ENCODE results near the gene SEPTIN12. TPM values are rescaled to one million over a fixed set of nuclear protein-coding genes. Genes with fewer than 3 reads are reported as not detected.

The SEPTIN12 gene
- total RNA-seq, 4 donors from 2014 or later, result not detected

- intact Hi-C loops (cut with DNase I; ENCODE audit: low total_unique reads), result loop anchor here (5.0 kb wide), 1 partner anchor 36 kb away; the partner anchor contains the start of gene ZNF500
- Histone ChIP-seq H3K27me3 (no peaks in the 10 kb centered on the region), H3K4me1 (peaks cover 0 to 11% of the 10 kb centered on the region in 2 donors), H3K27ac (peak overlapping the region in 1 of 2 donors; percentile 70), H3K4me3 (peak overlapping the region in 1 of 2 donors; percentile 83), H3K36me3 (no peaks in the 10 kb centered on the region), H3K9me3 (no peaks in the 10 kb centered on the region)
- DNase-seq, result no peak
- TF ChIP-seq POLR2A (IDR thresholded peaks at IDR 0.05) (no peak), CTCF (IDR thresholded peaks at IDR 0.05) (no peak)
These were observed 15.3 kb upstream of the SEPTIN12 start for GRCh38 chr16:4803401-4803844.

- Histone ChIP-seq H3K9me3 (no peaks in the 10 kb centered on the region), H3K4me1 (peaks cover 0 to 11% of the 10 kb centered on the region in 2 donors), H3K36me3 (no peaks in the 10 kb centered on the region), H3K27me3 (no peaks in the 10 kb centered on the region), H3K4me3 (peak overlapping the region; percentile 51 to 83), H3K27ac (peak overlapping the region; percentile 70 to 85)
- peak; percentile 91 for DNase-seq
- TF ChIP-seq POLR2A (IDR thresholded peaks at IDR 0.05), result peak; percentile 12 to 41
- TF ChIP-seq CTCF (IDR thresholded peaks at IDR 0.05), result peak; percentile 7 to 66 (median 24)
- intact Hi-C loops (cut with DNase I; ENCODE audit: low total_unique reads), result loop anchor here (5.0 kb wide), 1 partner anchor 35 kb away; the partner anchor contains the start of gene ZNF500
These were observed 14.6 kb upstream of the SEPTIN12 start for GRCh38 chr16:4802659-4803287.

GRCh38 chr16:4801962-4802658 is 14.0 kb upstream of the SEPTIN12 start, which contains the start of gene ROGDI:
ROGDI (minus strand) TSS chr16:4802633; CDS start chr16:4802571, 62 bp downstream.
- Histone ChIP-seq H3K9me3 (no peaks in the 10 kb centered on the region), H3K4me1 (peaks cover 0 to 11% of the 10 kb centered on the region in 2 donors), H3K36me3 (no peaks in the 10 kb centered on the region), H3K27ac (peak within 1 kb of the TSS; percentile 70 to 85), H3K4me3 (peak within 1 kb of the TSS; percentile 51 to 83), H3K27me3 (no peaks in the 10 kb centered on the region)
- DNase-seq, result peak; percentile 57 to 63
- no peak for TF ChIP-seq POLR2A (IDR thresholded peaks at IDR 0.05)
- TF ChIP-seq CTCF (IDR thresholded peaks at IDR 0.05), result no peak
- intact Hi-C loops (cut with DNase I; ENCODE audit: low total_unique reads), result loop anchor here (5.0 kb wide), 1 partner anchor 35 kb away; the partner anchor contains the start of gene ZNF500

- Histone ChIP-seq H3K27me3 (no peaks in the 10 kb centered on the region), H3K36me3 (no peaks in the 10 kb centered on the region), H3K27ac (peak overlapping the region; percentile 70 to 85), H3K4me1 (peaks cover 0 to 11% of the 10 kb centered on the region in 2 donors), H3K9me3 (no peaks in the 10 kb centered on the region), H3K4me3 (peak overlapping the region; percentile 51 to 83)
- TF ChIP-seq POLR2A (IDR thresholded peaks at IDR 0.05) (no peak), CTCF (IDR thresholded peaks at IDR 0.05) (no peak)
- no peak for DNase-seq
- intact Hi-C loops (cut with DNase I; ENCODE audit: low total_unique reads), result loop anchor here (5.0 kb wide), 1 partner anchor 34 kb away; the partner anchor contains the start of gene ZNF500
These were observed 13.2 kb upstream of the SEPTIN12 start for GRCh38 chr16:4801051-4801961.
